HG02884 (cell line): ENCODE measurements around the gene DYRK3.
"Not testable (repeated sequence)": the region's sequence is repeated elsewhere in the genome, so short reads cannot be mapped to it uniquely, and the experiment has no call there.

Source experiments
- ATAC-seq: cut with Tn5 transposase; IDR thresholded peaks from one replicate; pipeline ENCODE4 v1.9.1; 2021; ENCODE audit warnings: mild to moderate bottlenecking, moderate library complexity; ENCODE audit not compliant: unreplicated experiment

The DYRK3 gene

DNA sequence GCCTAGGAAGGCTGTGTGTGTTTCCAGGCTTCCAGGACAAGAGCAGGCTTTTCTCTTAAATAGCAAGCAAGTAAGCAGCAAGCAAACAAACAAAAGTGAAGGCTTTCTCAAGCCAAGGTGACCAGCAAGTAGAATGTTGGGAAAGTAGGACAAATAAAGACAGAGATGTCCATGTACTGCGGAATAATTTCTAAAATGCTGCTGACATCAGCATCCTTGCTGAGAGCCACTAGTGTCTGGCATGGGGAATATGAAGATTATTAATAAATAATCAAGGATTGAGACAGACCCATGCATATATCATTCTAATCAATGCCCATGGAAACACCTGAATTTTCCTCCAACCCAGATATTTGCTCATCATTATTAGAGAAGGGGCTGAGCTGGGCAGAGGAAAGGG lies 6.4 kb upstream of the DYRK3 start:
- no peak for ATAC-seq

DNA sequence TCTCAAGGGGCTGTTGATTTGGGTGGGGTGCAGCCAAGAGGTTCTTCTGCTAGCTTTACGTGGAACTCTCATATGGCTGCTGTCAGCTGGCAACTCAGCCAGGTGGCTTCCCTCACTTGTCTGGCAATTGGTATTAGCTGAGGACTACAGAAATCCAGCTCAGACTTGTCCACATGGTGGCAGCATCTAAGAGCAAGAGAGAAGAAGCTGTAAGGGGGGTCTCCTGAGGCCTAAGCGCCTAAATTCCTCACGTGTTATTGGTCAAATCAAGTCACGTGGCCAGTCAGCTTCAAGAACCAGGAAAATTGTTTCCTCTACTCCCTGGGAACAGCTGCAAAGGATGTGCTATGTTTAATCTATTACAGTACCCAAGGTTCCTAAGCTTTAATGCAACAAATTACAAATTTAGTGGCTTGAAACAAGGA lies 4.2 kb upstream of the DYRK3 start:
- no peak for ATAC-seq

- no peak for ATAC-seq
These were observed 1.6 kb upstream of the DYRK3 start for GRCh38 chr1:206633708-206634121.

DNA sequence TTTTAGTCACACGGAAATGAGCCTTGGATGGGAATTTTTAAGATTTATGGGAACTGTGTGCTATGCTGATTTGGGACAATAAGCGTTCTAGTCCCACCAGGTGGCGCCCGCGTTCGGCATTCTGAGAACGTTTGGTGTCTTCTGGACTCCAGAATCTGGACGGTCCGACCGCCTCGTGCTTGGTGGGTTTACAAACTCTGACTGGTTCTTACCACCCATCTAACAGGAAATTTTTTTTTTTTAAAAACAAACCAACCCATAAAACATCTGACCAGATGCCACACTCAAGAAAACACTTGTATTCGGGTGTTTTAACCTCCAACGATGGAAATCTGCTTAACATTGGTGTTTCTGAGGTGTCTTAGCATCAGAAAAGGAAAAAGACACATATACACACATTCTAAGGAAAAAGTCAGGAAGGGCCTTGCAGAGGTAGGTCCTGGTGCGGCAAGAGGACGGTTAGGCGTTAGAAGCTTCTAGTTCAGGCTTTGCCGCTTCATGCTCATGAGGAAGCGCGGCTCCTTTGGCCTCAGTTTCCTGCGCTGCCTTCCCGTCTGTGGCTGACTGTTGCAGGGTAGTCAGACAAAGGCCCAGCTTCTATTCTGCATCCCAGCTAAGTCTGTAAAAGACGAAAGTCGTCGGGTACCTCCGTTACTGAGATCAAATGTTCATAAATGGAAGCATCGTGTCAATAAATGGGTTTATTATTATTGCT lies 814 bp upstream of the DYRK3 start:
- no peak for ATAC-seq

DNA sequence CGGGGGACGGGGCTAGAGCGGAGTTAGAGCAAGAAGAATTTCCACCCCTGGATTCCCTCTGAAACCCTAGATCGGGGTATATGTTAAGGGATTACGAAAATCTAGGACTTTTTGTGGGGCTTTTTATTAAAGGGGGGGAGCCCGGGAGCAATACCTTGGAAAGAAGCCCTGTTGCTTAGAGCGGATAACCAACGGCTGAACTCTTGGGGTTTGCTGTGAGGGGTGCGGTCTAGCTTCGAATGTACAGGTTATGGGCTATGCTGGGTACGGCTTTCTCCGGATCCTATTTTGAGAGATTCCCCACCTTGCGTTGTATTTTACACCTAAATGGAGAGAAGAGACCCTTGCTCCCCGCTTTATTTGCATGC lies 626 bp downstream of the DYRK3 start:
- ATAC-seq: no peak

DNA sequence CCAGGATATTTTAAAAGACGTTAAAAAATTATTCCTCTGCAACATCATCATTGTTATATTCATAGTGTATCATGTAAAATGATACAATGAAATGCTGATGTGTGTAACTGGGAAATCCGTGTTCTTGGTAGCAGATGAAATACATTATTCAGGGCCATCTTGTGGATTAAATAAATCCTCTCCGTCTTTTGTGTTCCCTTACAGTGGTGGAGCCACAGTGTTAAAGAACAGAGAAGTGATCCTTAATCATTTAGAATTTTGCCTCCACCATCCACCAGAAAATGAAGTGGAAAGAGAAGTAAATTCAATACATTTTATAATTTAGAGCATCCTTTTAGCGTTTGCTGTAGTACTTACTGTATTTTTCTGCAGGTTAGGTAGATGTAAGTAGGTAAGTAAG lies 1.3 kb downstream of the DYRK3 start:
- no peak for ATAC-seq

DNA sequence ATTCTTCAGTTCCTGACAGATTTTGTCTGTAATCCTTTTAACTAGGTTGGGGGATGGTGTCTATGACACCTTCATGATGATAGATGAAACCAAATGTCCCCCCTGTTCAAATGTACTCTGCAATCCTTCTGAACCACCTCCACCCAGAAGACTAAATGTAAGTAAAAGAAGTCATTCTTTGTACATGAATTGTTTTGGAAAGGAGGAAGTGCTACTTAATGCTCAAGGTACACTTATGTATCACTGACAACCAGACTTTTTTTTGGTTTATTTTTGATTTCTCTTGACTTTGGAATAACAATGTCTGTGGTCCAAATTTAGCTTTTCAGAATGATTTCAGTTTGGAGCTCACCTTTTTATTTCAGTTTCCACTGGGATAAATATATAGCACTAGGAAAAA lies 2.3 kb downstream of the DYRK3 start:
- no peak for ATAC-seq

DNA sequence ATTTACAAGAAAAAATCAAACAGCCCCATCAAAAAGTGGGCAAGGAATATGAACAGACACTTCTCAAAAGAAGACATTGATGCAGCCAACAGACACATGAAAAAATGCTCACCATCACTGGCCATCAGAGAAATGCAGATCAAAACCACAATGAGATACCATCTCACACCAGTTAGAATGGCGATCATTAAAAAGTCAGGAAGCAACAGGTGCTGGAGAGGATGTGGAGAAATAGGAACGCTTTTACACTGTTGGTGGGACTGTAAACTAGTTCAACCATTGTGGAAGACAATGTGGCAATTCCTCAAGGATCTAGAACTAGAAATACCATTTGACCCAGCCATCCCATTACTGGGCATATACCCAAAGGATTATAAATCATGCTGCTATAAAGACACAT lies 6.7 kb downstream of the DYRK3 start:
- not testable (repeated sequence) for ATAC-seq

DNA sequence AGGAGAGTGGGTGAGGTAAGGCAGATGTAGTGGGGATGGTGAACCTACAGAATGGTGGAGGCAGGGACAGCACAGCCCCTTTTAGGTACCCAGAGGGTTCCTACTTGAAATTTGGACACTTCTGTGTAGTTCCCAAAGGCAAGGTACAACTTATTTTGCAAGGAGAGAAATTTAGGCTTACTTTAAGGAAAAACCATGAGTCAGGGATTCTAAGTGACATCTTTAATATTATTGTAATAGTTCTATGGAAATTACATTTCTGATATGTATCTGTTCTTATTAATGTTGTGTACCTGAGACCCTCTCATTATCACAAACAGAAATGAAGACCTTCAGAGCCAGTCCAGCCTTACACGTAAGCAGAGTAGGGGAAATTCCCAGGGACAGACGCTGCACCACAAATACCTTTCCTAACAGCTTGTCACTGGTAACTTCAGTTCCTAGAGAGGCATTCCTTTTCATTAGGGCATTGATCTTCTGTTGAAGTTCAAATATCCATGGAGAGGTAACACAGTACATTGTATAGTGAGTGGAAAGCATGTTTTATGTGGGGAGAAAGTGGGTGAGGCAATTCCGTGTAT lies 7.9 kb downstream of the DYRK3 start:
- ATAC-seq: no peak

DNA sequence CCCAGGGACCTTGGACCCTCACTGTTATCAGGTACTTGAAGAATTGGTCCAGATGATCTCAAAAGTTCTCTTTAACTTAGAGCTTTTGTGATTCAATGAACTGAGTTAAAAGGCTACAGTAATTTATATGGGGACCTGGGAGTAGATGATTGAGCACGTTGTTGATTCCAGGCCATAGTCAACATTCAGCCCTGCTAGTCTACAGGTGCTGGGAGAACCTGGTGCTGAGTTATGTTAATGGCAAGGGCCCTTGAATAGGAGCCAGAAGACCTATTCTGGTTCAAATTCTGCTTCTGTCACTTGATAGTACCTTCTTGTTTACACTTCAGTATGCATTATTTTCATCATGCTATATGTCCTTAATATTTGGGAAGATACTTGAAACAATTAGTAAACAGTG lies 11.2 kb downstream of the DYRK3 start:
- no peak for ATAC-seq

DNA sequence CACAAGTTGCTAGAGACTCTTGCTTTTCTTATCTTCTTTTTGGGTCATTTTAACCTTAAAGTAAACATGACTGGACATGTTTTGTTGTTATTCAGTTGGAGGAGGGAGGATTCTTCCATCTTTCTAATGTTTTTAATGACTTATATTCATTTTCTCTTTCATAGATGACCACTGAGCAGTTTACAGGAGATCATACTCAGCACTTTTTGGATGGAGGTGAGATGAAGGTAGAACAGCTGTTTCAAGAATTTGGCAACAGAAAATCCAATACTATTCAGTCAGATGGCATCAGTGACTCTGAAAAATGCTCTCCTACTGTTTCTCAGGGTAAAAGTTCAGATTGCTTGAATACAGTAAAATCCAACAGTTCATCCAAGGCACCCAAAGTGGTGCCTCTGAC lies 11.9 kb downstream of the DYRK3 start:
- no peak for ATAC-seq

GRCh38 chr1:206649261-206649921 lies 14.1 kb downstream of the DYRK3 start:
- no peak for ATAC-seq

DNA sequence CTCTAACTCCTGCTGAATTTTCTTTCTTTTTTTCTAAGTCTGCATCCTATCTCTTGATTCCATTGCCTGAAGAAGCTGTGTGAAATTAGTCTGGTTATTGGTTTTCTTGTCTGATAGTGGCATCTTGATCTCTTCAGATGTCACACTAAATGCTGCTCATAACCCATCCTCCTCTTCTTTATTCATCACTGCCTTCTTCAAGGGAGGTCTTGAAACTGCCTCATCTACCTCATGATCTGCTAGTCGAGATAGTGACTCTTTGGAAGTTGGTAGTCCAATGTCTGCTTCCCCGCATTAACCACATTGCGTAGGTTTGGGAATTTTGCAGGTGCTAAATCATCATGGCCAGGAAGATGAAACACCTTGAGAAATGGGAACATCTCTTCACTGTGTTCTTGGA lies 15.7 kb downstream of the DYRK3 start:
- ATAC-seq: no peak

DNA sequence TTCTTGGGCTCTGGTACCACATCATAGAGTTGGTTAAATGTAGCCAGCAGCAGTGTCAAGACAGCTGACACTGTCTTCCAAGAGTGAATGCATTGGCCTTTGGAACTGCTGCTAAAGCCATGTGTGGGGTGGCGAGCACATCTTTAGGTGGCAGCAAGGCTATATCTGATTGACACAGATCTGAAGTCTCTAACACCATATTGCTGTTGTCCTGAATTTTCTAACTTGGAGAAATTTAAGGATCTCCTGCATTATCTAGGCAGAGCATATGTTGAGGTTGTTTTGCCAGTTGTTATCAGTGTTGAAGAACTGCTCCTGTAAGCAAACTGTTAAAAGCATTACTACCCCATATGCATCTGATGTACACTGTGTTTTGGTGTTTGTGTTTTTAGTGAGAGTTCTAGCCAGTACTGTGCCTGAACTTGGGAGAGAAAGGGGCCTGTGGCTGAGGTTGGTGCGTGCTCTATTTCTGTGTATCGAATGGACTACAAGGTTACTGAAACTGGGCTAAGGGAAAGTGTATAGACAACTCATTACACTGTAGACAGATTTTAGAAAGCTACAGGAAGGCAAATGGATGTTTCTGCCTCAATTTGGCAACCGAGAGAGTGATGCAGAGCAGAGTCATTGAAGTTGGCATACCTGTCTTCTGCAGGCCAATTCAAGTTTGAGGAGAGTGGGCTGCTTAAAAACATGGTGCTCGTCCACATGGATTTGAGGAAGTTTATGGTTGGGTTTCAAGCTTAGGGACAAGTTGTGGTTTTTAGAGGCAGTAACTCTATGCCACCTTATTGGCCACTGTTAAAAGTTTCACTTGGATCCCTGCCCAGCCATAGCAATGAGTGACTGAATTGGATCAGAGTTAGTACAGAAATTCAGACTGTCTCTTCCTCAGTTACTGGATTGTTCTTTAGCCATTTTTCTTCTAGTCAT lies 16.9 kb downstream of the DYRK3 start:
- no peak for ATAC-seq

GRCh38 chr1:206653715-206654459 lies 18.6 kb downstream of the DYRK3 start:
- ATAC-seq: no peak

- no peak for ATAC-seq
These were observed 19.5 kb downstream of the DYRK3 start for GRCh38 chr1:206654828-206655227.

DNA sequence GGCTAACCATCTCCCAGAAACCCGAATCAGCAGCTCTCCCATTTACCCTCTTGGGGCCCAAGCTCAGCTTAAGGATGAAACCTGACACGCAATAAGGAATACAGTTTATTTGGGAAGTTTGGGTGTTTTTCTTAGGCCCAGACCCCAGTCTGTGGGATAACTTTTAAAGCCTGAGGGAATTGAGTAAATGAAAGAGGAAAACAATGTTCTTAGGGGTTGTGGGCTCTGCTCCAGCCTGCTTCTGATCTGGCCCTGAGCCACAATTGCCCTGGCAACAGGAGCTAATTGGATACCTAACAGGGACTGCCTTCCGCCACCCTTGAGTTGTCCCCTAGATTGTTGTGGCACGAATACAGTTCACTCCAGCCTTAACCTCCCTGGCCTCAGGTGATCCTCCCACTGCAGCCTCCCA lies 20.1 kb downstream of the DYRK3 start:
- ATAC-seq: no peak

DNA sequence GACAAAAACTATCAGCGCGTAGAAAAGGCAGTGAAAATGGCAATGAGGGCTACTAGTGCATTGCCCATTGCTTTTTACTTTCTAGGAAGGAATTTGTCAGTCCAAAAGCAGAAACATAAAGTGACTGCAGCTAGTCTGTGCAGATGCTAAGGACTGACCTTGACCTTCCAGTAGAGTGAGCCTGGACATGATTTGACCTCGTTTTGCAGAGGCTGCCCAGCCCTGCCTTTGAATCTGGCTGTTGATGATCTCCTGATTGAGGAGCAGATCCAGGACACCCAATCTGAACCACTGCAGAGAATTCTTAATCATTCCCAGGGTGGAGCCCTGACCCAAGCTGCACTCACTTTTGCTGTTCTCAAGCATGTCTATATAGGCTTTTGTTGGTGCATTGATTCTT lies 21.6 kb downstream of the DYRK3 start:
- no peak for ATAC-seq

- ATAC-seq: no peak
These were observed 22.4 kb downstream of the DYRK3 start for GRCh38 chr1:206657751-206658150.

- no peak for ATAC-seq
These were observed 23.1 kb downstream of the DYRK3 start for GRCh38 chr1:206658264-206658980.
